K562 (cell line): ENCODE data around the gene TSPYL2.

ENCODE experiments used
- RFX5 ChIP-seq: IDR thresholded peaks from 2 replicates; pipeline ENCODE4 v1.6.1; 2011; ENCODE audit warnings: low read depth, mild to moderate bottlenecking, improper control_type of control experiment, low read length
- SP2 ChIP-seq: IDR thresholded peaks from 2 replicates; pipeline ENCODE4 v1.6.1; 2011; ENCODE audit warnings: mild to moderate bottlenecking, low read depth, low read length, moderate library complexity; ENCODE audit not compliant: poor library complexity, severe bottlenecking; ENCODE audit errors: extremely low read depth
- TBP ChIP-seq: optimal IDR thresholded peaks from 2 replicates; pipeline ENCODE3; 2011; ENCODE audit warnings: low read depth, low read length, improper control_type of control experiment
- TCF7 ChIP-seq: sonication (generic); IDR thresholded peaks from 2 replicates; pipeline ENCODE4 v1.6.1; 2016; ENCODE audit warnings: antibody characterized with exemption, borderline replicate concordance
- ZFP36 ChIP-seq: fragments of 150-350 bp; IDR thresholded peaks from 2 replicates; pipeline ENCODE4 v1.6.1; 2018; ENCODE audit warnings: low read length, low read depth; ENCODE audit not compliant: partially characterized antibody
- ZNF140 ChIP-seq: fragments of 250-450 bp; sonication (Bioruptor Pico); IDR thresholded peaks from 2 replicates; pipeline ENCODE4 v1.8.0; 2021; ENCODE audit warnings: moderate library complexity, mild to moderate bottlenecking, inconsistent platforms
- TF ChIP-seq, protein P1 (sequence below), 2 experiments: fragments of 450-650 bp in 1 of 2; sonication (generic) in 1 of 2; formaldehyde crosslinking; conservative IDR thresholded peaks; 2 replicates each; pipeline versions ENCODE4 v1.4.0 to v1.8.1; 2020 to 2022; ENCODE audit warnings: mild to moderate bottlenecking in 1 of 2, missing genetic modification reagents in 1 of 2
- TF ChIP-seq, protein P2 (sequence below), 3 experiments: IDR thresholded peaks in 2 of 3; conservative IDR thresholded peaks in 1 of 3; 2 replicates each; pipeline ENCODE4 v1.5.1; 2011 to 2012; ENCODE audit warnings: low read length in 3 of 3, mild to moderate bottlenecking in 3 of 3, control low read depth in 2 of 3, improper control_type of control experiment in 1 of 3, inconsistent platforms in 1 of 3, low read depth in 1 of 3, mixed read lengths in 1 of 3, moderate library complexity in 1 of 3; ENCODE audit not compliant: insufficient read depth in 2 of 3

DNA sequence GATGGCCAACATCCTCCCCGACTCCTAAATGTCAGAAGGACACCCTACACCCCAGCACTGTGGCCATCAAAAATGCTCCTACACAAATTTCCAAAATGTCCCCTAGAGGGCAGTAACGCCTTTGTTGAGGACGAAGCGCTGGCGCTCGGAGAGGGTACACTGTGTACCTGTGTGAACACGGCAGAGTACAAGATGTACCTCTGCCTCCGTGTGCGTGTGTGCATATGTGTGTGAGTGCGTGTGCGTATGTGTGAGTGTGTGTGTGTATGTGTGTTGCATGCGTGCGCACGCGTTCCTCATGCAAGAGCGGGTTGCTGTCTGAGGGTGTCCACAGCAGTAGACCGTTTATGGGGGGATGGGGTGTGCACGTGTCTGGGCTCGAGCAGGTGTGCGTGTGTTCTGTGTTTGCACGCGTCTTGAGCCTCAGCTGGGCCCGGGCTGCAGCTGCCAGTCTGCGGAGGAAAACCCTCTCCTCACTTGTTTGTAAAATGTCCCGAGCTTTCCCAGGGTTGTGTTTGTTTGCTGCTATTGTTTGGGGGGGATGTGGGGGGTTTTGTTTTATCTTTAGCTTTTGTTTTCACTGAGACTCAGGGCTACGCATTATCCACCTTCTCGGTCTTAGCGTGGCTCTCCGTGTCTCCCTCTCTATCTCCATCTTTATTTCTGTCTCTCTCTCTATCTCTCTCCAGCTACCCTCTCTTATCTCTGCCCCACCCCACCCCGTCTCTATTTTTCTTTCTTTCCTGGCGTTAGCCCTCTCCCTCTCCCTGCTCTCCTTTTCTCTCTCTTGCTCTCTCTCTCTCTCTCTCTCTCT, 10.4 kb upstream of the TSPYL2 start:
- no peak for TF ChIP-seq ZFP36
- no peak for TF ChIP-seq TCF7
- TF ChIP-seq, protein P1, sequence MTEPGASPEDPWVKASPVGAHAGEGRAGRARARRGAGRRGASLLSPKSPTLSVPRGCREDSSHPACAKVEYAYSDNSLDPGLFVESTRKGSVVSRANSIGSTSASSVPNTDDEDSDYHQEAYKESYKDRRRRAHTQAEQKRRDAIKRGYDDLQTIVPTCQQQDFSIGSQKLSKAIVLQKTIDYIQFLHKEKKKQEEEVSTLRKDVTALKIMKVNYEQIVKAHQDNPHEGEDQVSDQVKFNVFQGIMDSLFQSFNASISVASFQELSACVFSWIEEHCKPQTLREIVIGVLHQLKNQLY (CRISPR knock-in tag; conservative IDR thresholded peaks at IDR 0.05): no peak
- no peak for TF ChIP-seq RFX5
- no peak for TF ChIP-seq ZNF140 (CRISPR knock-in tag)
- TF ChIP-seq, protein P2, sequence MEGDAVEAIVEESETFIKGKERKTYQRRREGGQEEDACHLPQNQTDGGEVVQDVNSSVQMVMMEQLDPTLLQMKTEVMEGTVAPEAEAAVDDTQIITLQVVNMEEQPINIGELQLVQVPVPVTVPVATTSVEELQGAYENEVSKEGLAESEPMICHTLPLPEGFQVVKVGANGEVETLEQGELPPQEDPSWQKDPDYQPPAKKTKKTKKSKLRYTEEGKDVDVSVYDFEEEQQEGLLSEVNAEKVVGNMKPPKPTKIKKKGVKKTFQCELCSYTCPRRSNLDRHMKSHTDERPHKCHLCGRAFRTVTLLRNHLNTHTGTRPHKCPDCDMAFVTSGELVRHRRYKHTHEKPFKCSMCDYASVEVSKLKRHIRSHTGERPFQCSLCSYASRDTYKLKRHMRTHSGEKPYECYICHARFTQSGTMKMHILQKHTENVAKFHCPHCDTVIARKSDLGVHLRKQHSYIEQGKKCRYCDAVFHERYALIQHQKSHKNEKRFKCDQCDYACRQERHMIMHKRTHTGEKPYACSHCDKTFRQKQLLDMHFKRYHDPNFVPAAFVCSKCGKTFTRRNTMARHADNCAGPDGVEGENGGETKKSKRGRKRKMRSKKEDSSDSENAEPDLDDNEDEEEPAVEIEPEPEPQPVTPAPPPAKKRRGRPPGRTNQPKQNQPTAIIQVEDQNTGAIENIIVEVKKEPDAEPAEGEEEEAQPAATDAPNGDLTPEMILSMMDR (IDR thresholded peaks at IDR 0.05 in 2 of 3, conservative IDR thresholded peaks at IDR 0.05 in 1 of 3; ENCODE audit: insufficient read depth in 2 of 3, low read depth in 1 of 3, low read length in 3 of 3): peak; percentile 74 to 78 (median 75)
- no peak for TF ChIP-seq SP2
- TF ChIP-seq TBP: no peak
